Heart right ventricle (tissue), 16 donors: Measurements from ENCODE around the gene RTF2. TPM values are rescaled to one million over a fixed set of nuclear protein-coding genes. Genes with fewer than 3 reads are reported as not detected.

ENCODE experiments used
- ATAC-seq, 8 donors: fragments of 200-7000 bp; cut with Tn5 transposase; one replicate each; pipeline ENCODE4 v1.9.1; 2020; ENCODE audit warnings: mild to moderate bottlenecking in 8 of 8, moderate library complexity in 8 of 8, moderate number of reproducible peaks in 1 of 8
- DNase-seq, 2 donors: peaks; one replicate each; pipeline ENCODE4 v3.0.0-alpha.2; 2020
- H3K27ac ChIP-seq, 10 donors: fragments of 200-600 bp; sonication (generic) in 2 of 10; one replicate each; pipeline versions ENCODE4 v1.5.0 to v1.8.0; 2020 to 2022; ENCODE audit warnings: mild to moderate bottlenecking in 3 of 10
- H3K27me3 ChIP-seq, 7 donors: fragments of 200-600 bp; one replicate each; pipeline ENCODE4 v1.8.0; 2021 to 2022; ENCODE audit warnings: mild to moderate bottlenecking in 2 of 7
- H3K36me3 ChIP-seq, 9 donors: fragments of 200-600 bp; sonication (generic) in 1 of 9; one replicate each; pipeline versions ENCODE4 v1.5.0 to v1.8.0; 2020 to 2022; ENCODE audit warnings: mild to moderate bottlenecking in 2 of 9
- H3K4me1 ChIP-seq, 9 donors: fragments of 200-600 bp; sonication (generic) in 1 of 9; one replicate each; pipeline versions ENCODE4 v1.5.0 to v1.8.0; 2020 to 2022; ENCODE audit warnings: mild to moderate bottlenecking in 4 of 9
- H3K4me3 ChIP-seq, 10 donors: fragments of 200-600 bp; sonication (generic) in 2 of 10; one replicate each; pipeline versions ENCODE4 v1.5.0 to v1.8.0; 2020 to 2022; ENCODE audit warnings: mild to moderate bottlenecking in 7 of 10, moderate library complexity in 2 of 10
- H3K9me3 ChIP-seq, 11 donors: fragments of 200-600 bp in 10 of 11; sonication (generic) in 2 of 11; one replicate each; pipeline versions ENCODE4 v1.5.0 to v1.8.0; 2013 to 2022; ENCODE audit warnings: mild to moderate bottlenecking in 2 of 11, control low read depth in 1 of 11, moderate library complexity in 1 of 11
- CTCF ChIP-seq, 9 donors: fragments of 200-600 bp; sonication (generic) in 2 of 9; IDR thresholded peaks; one replicate each; pipeline versions ENCODE4 v1.5.0 to v1.8.0; 2021 to 2022; ENCODE audit warnings: antibody characterized with exemption in 9 of 9, mild to moderate bottlenecking in 5 of 9, moderate library complexity in 1 of 9
- WGBS, 2 donors: extraction: QIAGEN DNeasy Blood & Tissue Kit; methylation state at CpG; one replicate each; pipeline ENCODE4 v1.1.7; 2013; ENCODE audit warnings: inconsistent platforms in 1 of 2; 5-methylcytosine and 5-hydroxymethylcytosine counted together
- intact Hi-C, 10 donors: fragments of 100-400 bp; cut with DNase I; formaldehyde crosslinking; loops; one replicate each; pipeline versions ENCODE4 v1.11.1 to v1.14.2; 2022
- polyA plus RNA-seq, 2 donors: library from polyadenylated mRNA; stranded (reverse); fragments of 200-250 nt; gene quantifications; one replicate each; pipeline ENCODE4 v1.2.3, GENCODE V29; 2013
- total RNA-seq, 10 donors: library from RNA; stranded (reverse); fragmentation: NEBNext Ultra II Directional in 3 of 10; extraction: Animal tissue kit (Norgen Biotek cat#: 25700) in 3 of 10; gene quantifications; one replicate each; pipeline versions ENCODE4 v1.2.1 to v1.2.4, GENCODE V29; 2021 to 2023
- donor health status: Arrhythmogenic right ventricular cardiomyopathy.
- donor health status: ischemic (EF 13 %, LVEDD 7.1; RV severe dilation, severe dysfunction).
- donor health status: healthy with polysubstance abuse.
- donor health status: DM: no; HTN: yes; CAD: no.
- donor health status: DM: no; HTN: no; CAD: no.
- donor health status: ischemic (EF 25% LVEDD 6.9; RV normal size, moderate dysfunction).
- donor health status: ischemic (EF 25% LVEDD 5.7; RV mildly dilated, moderate dysfunction).
- donor health status: healthy.
- donor health status: DM: yes; HTN: yes; CAD: no.
- donor health status: Ischemic cardiomyopathy.
- donor health status: ischemic (EF 35%, LVEDD 5.7; RV mildly dilated, moderate dysfunction).
- donor health status: nonischemic (EF 11% LVEDD 7.7; RV severe dilation, severe dysfunction).
- donor health status: DM: yes; HTN: yes; CAD: no.
- donor health status: PGD.
- donor health status: ischemic (EF 29% LVEDD 5.4; RV normal size, mild dysfunction).
- donor health status: nonischemic (EF 23%, LVEDD 6.1; RV moderate dilation, normal function).

The RTF2 gene
- total and polyA plus RNA-seq, 12 donors: 29.1 to 113 (median 88.6) TPM

- H3K4me3 ChIP-seq: no peak overlapping the region
- DNase-seq (no peak), ATAC-seq (no peak)
- intact Hi-C loops: no loop called here
- H3K36me3 ChIP-seq: peaks cover 0 to 15% (median 0%) of the 10 kb centered on the region in 9 donors
- H3K9me3 ChIP-seq: no peaks in the 10 kb centered on the region
- peaks cover 0 to 55% (median 4%) of the 10 kb centered on the region in 9 donors for H3K4me1 ChIP-seq
- peak overlapping the region in 5 of 10 donors; percentile 1 to 56 (median 19) for H3K27ac ChIP-seq
- no peak for TF ChIP-seq CTCF (IDR thresholded peaks at IDR 0.05)
- no peaks in the 10 kb centered on the region for H3K27me3 ChIP-seq
- 66 to 72% methylated on average over 4 of the region's 4 CpGs for WGBS, 2 donors
Measured at GRCh38 chr20:56440346-56441007, 27.9 kb upstream of the RTF2 start.

GRCh38 chr20:56442389-56443365, 25.8 kb upstream of the RTF2 start:
- Histone ChIP-seq H3K4me1 (peaks cover 0 to 55% (median 4%) of the 10 kb centered on the region in 9 donors), H3K9me3 (no peaks in the 10 kb centered on the region), H3K27me3 (no peaks in the 10 kb centered on the region), H3K36me3 (peaks cover 0 to 19% (median 0%) of the 10 kb centered on the region in 9 donors), H3K4me3 (no peak overlapping the region), H3K27ac (peak overlapping the region in 3 of 10 donors; percentile 15 to 29 (median 22))
- WGBS, 2 donors: 88 to 91% methylated on average over 17 of the region's 17 CpGs
- no peak for TF ChIP-seq CTCF (IDR thresholded peaks at IDR 0.05)
- no peak for ATAC-seq
- intact Hi-C loops: no loop called here
- no peak for DNase-seq

GRCh38 chr20:56443654-56444540, 24.5 kb upstream of the RTF2 start:
- H3K9me3 ChIP-seq: no peaks in the 10 kb centered on the region
- TF ChIP-seq CTCF (IDR thresholded peaks at IDR 0.05): no peak
- H3K36me3 ChIP-seq: peaks cover 0 to 15% (median 0%) of the 10 kb centered on the region in 9 donors
- peak overlapping the region in 4 of 10 donors; percentile 14 to 36 (median 20) for H3K27ac ChIP-seq
- 45 to 56% methylated on average over 27 of the region's 27 CpGs for WGBS, 2 donors
- intact Hi-C loops: no loop called here
- no peaks in the 10 kb centered on the region for H3K27me3 ChIP-seq
- peaks cover 0 to 55% (median 4%) of the 10 kb centered on the region in 9 donors for H3K4me1 ChIP-seq
- DNase-seq (peak; percentile 26 to 32), ATAC-seq (peak in 7 of 8 donors; percentile 41 to 59 (median 51))
- peak overlapping the region in 2 of 10 donors; percentile 2 to 20 for H3K4me3 ChIP-seq
